NCI-H128 (cell line): ENCODE measurements around the gene ZNF683.
"Not testable (repeated sequence)": the region's sequence is repeated elsewhere in the genome, so short reads cannot be mapped to it uniquely, and the experiment has no call there.

Experiments
- DNase-seq: peaks from one replicate; lab custom pipeline; 2025; ENCODE audit not compliant: unreplicated experiment; lab: John Stamatoyannopoulos, UW

The ZNF683 gene

GRCh38 chr1:26372611-26373010 lies at the start of gene ZNF683:
Gene ZNF683 (minus strand): TSS chr1:26372750. CDS start chr1:26368571, 4,179 bp downstream.
- not testable (repeated sequence) for DNase-seq

DNA sequence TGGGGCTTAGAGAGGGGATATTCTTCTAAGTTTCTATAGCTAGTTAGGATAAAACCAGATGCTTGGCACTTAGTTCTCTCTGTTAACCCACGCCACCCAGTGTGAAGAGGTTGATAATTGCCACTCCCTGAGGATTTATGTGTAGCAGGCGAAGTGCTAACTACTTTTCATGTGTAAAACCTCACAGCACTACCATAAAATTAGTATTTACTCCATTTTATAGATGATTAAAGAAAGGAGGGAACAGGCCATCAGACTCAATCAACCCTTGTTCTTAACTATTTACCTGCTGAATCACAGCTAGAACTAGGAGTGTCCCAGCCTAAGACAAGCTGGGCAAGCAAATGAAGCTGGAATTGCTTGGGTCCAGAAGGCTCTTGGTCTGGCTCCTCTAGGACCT lies 46.9 kb upstream of the ZNF683 start:
- DNase-seq = no peak

- no peak for DNase-seq
Measured at GRCh38 chr1:26418865-26419349, 46.4 kb upstream of the ZNF683 start.

GRCh38 chr1:26417111-26417759 lies 44.7 kb upstream of the ZNF683 start:
- DNase-seq = peak; percentile 67

GRCh38 chr1:26413031-26413430 lies 40.5 kb upstream of the ZNF683 start:
- no peak for DNase-seq

GRCh38 chr1:26412180-26412840 lies 39.8 kb upstream of the ZNF683 start:
- no peak for DNase-seq

DNA sequence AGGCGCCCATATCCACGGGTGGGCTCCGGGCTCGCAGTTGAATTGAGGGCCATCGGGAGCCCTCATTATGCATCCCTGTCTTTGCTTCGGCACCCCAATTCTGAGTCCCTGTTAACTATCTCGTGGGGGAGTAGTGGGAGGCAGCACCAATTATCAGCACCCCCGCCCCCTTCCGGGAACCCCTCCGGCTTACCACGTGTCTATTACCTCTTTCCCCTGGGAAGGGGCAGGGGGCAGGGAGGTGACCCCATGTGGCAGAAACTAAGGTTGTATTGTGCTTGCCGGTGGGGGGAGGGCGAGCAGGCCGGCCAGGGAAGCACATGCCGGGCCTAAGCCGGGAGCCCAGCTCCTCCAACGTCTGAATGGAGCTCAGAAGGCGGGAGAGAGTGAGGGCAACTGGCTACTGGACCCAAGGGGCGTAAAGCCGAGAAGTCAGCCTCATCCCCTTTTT lies 39.1 kb upstream of the ZNF683 start:
- no peak for DNase-seq

DNA sequence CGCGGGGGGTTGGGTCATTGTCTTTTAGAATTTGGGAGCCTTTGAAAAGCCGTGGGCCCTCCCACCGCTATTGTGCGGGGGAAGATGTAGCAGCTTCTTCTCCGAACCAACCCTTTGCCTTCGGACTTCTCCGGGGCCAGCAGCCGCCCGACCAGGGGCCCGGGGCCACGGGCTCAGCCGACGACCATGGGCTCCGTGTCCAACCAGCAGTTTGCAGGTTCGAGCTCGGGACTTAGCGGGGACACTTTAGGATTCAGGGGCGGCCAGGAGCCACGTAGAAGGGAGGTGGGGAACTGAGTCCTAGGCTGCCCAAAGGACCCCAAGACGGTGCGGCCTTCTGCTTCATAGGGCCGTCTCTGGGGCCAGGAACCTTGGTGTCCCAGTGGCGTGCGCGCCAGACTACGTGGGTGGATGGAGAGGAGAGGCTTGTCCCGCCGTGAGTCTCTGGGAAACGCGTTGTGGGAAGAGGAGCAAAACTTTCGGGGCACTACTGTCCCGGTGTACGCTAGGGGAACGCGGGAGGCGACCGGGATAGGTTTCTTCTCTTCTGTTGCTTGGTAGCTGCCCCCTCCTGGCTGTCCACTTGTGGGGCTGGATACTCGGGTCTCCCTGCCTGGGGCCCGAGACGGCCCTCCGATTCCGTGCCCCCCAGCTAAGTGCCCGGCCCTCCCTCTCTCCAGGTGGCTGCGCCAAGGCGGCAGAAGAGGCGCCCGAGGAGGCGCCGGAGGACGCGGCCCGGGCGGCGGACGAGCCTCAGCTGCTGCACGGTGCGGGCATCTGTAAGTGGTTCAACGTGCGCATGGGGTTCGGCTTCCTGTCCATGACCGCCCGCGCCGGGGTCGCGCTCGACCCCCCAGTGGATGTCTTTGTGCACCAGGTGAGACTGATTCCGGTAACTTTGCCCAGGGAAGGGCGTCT lies 38.4 kb upstream of the ZNF683 start, which contains the start of gene LIN28A:
TSS of gene LIN28A (plus strand) at position 112 of the 918 bp plus-strand sequence. CDS start at position 187, 75 bp downstream.
- no peak for DNase-seq

GRCh38 chr1:26409191-26409807 lies 36.7 kb upstream of the ZNF683 start:
- DNase-seq = no peak

- DNase-seq = no peak
Measured at GRCh38 chr1:26408604-26409003, 36.1 kb upstream of the ZNF683 start.

DNA sequence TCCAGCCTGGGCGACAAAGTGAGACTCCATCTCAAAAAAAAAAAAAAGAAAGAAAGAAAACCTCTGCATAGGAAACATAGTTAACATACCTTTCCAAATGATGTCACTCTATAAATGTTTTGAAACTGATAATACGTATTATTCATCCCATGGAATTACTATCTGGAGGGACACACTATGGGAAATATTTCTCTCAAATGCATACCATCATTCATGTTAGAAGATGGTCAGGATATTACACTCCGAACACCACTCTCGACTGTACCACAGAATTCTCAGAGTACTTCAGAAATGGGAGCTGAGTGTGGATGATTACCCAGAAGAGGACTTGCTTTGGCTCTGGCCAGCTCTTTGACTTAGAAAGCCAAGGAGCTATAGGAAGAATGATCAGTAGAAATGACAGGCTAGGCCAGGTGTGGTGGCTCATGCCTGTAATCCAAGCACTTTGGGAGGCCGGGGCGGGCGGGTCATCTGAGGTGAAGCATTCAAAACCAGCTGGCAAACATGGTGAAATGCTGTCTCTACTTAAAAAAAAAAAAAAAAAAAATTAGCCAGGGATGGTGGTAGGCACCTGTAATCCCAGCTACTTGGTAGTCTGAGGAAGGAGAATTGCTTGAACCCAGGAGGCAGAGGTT lies 32.8 kb upstream of the ZNF683 start:
- no peak for DNase-seq

DNA sequence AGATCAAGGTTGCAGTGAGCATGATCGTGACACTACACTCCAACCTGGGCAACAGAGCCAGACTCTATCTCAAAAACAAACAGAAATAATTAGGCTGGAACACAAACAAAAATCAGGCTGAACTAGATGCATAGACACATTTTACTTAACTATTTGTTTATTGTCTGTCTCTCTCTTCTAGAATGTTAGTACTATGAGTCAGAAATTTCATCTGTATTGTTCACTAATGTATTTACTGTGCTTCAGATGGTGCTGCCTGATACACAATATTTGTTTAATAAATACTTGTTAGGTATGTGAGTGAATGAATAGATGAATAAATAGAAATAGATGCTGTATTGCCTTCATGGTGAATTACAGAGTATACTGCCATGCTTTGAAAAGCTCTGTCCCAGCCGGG lies 32.1 kb upstream of the ZNF683 start:
- no peak for DNase-seq

- DNase-seq = no peak
Measured at GRCh38 chr1:26403656-26404055, 31.1 kb upstream of the ZNF683 start.

- DNase-seq = no peak
Measured at GRCh38 chr1:26401891-26402290, 29.3 kb upstream of the ZNF683 start.

DNA sequence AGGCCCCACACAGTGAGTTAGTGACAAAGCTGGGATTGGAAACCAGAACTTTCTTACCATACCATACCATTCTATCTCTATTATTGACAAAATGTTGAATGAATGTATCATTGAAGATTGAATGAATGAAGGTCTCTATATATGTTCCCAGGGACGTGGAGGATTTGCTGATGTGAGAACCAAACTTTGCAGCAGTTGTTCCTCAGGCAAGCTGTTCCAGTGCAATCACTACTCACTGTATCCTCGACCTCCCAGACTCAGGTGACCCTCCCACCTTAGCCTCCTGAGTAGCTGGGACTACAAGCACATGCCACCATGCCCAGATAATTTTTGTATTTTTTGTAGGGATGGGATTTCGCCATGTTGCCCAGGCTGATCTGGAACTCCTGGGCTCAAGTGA lies 26.5 kb upstream of the ZNF683 start:
- no peak for DNase-seq

DNA sequence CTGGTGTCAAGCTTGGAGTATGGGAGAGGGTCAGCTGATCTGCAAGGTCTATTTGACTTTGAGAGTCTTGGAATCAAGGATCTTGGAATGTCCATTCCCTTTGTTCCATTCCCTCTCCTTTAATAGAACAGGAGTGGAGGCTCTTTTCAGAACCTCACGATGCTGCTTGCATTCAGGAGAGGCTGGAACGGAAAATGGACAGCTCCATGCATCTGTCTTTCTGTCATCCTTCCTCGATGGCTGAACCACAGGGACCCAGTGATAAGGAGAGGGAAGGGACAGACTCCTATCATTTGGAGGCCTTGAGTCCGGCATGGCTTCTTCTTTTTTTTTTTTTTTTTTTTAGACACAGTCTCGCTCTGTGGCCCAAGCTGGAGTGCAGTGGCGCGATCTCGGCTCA lies 23.2 kb upstream of the ZNF683 start:
- DNase-seq = no peak

- no peak for DNase-seq
Measured at GRCh38 chr1:26391450-26391849, 18.9 kb upstream of the ZNF683 start.

DNA sequence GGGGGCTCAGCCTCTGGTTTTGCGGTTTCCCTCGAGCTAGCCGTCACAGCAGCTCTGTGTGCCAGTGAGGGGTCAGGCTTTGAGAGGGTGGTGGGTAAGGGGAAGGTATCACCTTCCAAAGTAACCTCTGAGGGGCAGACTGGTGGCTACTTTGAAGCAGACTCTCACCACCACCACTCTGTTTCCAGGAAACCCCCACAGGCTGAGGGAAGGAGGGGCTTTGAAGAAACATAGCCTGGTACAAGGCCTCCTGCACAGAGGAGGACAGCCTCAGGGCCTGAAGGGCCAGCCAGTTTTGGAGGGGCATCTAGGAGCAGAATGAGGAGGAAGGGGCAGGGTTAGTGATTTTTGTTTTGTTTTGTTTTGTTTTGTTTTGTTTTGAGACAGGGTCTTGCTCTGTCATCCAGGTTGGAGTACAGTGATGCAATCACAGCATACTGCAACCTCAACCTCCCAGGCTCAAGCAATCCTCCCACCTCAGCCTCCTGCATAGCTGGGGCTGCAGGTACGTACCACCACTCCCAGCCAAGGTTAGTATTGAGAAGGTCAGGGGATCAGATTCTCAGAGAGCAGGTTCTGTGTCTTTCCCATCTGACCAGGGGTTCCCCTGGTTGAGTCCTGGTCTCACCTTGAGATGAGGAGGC lies 17.2 kb upstream of the ZNF683 start:
- no peak for DNase-seq

- no peak for DNase-seq
Measured at GRCh38 chr1:26388791-26389445, 16.4 kb upstream of the ZNF683 start.
